ENCODE results near the gene TMEM203.

TMEM203 gene

DNA sequence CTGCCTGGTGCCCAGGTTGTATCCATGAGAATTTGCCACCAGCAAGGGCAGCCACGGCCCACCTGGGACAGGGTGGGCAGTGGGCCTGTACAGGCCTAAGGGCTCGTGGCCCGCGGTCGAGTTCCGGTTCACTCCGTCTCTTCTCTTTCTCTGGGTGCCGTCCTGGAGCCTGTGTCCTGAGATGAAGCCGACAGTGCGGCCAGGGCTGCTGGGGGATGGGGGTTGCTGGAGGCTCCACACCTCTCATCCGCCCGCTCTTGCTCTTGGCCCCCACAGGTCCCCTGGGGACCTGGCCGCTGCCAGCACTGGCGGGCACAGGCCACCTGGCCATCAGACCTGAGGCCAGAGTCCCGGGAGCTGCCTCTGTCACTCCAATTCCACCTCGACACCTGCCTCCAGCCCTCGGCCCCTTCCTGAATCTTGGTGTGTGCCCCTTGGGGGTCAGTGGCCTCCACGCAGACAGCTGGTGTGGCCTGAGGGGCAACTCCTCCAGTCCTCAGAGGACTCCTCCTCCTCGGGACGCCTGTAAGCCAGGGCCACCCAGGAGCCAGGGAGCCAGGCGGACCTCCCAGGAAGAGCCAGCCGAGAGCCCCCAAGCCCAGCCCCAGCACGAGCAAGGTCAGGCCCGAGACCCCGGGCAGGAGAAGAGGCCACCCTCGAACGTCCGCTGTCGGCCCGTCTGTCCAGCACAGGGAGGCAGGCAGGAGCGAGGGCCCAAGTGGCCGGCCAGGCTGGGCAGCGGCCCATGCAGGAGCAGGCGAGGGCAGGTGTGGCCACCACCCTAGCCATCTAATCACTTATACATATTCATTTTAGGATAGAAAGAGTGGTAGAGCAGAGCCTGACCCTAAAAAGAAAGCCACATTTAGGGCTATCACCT lies 40.8 kb downstream of the TMEM203 start:
- no peak for DNase-seq (ENCODE audit: low read depth)

DNA sequence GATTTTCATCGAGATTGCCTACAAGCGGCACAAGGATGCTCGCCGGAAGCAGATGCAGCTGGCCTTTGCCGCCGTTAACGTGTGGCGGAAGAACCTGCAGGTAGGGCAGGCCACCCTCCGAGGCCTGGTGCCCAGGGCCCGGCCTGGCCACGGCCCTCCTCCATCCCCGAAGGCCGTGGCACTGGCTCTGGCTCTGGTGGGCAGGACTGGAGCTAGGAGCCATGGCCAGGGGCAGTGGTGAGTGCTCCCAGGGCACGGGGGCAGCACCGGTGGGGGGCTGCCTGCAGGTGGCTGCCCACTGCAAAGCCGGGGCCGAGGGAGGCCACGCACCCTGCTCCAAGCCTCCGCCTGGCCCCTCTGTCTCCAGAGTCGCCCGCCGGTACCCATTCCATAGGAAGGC lies 41.6 kb downstream of the TMEM203 start:
- no peak for DNase-seq (ENCODE audit: low read depth)

DNA sequence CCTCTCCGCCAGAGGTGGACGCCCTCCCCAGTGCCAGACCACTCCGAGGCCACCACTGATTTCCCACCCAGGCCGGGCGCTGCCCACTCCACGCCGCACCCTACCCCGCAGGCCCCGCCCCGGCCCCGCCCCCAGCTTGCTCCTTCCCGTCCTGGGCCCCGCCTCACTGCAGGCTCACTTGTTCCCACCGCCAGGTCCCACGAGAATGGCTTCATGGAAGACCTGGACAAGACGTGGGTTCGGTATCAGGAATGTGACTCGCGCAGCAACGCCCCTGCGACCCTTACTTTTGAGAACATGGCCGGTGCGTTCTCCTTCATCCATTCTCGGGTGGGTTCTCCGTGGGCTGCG lies 42.1 kb downstream of the TMEM203 start:
- no peak for DNase-seq (ENCODE audit: low read depth)

DNA sequence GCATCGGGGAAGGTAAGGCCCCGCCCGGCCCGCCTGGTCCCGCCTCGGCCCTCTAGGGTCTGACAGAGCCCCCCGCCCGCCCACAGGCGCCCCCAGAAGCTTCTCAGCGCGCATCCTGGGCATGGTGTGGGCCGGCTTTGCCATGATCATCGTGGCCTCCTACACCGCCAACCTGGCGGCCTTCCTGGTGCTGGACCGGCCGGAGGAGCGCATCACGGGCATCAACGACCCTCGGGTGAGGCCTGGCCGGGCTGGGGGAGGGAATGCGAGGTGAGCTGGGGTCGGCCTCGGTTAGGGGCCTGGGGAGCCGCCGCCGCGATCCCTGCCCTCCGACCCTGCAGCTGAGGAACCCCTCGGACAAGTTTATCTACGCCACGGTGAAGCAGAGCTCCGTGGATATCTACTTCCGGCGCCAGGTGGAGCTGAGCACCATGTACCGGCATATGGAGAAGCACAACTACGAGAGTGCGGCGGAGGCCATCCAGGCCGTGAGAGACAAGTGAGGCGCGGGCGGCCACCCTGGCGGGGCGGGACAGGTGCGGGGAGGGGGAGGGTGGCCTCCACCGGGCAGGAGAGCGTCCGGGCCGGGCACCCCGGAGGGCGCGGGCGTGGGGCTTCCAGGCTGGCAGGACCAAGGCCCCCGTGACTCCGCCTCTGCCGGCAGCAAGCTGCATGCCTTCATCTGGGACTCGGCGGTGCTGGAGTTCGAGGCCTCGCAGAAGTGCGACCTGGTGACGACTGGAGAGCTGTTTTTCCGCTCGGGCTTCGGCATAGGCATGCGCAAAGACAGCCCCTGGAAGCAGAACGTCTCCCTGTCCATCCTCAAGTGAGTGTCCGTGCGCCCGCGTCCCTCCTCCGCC lies 42.7 kb downstream of the TMEM203 start:
- DNase-seq (ENCODE audit: low read depth), result no peak

DNA sequence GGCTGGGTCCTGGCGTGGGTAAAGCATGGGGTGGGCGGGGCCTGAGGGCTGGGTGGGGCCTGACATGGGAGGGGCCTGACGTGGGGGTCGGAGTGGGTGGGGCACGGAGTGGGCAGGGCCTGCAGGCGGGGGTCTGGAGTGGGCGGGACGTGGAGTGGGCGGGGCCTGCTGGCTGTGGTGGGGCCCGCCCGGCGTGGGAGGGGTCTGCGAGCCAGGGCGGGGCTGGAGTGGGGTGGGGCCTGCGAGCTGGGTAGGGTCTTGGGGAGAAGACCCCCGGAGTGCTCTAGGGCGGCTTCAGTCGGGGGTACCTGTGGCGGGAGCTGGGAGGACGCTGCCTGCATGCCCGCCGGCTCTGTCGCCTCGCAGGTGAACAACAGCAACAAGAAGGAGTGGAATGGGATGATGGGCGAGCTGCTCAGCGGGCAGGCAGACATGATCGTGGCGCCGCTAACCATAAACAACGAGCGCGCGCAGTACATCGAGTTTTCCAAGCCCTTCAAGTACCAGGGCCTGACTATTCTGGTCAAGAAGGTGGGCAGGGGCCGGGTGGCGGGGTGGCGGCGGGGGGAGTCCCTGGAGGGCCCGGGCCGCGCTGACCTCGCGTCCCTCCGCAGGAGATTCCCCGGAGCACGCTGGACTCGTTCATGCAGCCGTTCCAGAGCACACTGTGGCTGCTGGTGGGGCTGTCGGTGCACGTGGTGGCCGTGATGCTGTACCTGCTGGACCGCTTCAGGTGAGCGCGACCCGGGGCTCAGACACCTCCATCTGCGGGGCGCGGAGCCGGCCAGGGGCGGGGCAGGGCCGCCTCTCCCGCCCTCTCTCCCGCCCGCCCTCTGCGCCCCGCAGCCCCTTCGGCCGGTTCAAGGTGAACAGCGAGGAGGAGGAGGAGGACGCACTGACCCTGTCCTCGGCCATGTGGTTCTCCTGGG lies 43.6 kb downstream of the TMEM203 start:
- DNase-seq (ENCODE audit: low read depth), result no peak

DNA sequence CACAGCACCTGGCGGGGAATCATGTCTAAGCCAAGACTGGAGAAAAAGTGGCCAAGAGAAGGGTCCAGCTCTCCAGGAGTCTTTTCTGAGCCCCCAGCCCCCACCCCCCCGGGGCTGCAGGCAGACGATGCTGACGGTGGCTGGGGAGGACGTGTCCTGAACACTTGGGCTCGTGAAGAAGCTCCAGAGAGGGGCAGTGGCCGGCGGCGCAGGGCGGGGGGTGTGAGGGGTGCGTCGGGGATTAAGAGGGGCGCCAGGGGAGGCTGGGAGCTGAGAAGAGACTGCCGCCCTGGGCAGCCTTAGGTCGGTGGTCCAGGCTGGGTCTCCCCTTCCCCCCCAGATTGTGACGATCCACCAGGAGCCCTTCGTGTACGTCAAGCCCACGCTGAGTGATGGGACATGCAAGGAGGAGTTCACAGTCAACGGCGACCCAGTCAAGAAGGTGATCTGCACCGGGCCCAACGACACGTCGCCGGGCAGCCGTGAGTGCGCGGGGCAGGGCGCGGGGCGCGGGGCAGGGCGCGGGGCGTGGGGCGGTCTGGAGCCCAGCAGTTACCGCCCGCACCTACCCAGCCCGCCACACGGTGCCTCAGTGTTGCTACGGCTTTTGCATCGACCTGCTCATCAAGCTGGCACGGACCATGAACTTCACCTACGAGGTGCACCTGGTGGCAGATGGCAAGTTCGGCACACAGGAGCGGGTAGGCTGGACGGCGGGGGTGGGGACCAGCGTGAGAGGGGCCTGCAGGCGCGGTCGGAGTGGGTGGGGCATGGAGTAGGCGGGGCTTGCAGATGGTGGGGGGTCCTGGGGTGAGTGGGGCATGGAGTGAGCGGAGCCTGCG lies 44.5 kb downstream of the TMEM203 start:
- DNase-seq (ENCODE audit: low read depth), result no peak

DNA sequence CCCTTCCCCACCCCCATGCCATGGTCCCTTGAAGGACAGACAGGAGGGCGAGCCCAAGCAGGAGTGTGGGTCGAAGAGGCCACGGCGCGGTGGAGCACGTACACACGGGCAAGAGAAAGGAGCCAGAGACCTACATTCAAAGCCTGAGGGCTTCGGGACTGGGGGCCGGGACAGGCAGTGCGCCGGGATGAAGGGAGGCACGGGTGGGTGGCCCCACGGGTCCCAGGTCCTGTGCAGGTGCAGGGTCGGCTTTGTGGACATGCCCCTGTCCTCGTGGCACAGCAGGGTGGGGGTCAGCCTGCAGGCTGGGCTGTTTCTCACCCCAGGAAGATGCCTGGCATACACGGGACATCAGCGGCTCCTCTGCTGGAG lies 45.4 kb downstream of the TMEM203 start:
- DNase-seq (ENCODE audit: low read depth), result no peak

DNA sequence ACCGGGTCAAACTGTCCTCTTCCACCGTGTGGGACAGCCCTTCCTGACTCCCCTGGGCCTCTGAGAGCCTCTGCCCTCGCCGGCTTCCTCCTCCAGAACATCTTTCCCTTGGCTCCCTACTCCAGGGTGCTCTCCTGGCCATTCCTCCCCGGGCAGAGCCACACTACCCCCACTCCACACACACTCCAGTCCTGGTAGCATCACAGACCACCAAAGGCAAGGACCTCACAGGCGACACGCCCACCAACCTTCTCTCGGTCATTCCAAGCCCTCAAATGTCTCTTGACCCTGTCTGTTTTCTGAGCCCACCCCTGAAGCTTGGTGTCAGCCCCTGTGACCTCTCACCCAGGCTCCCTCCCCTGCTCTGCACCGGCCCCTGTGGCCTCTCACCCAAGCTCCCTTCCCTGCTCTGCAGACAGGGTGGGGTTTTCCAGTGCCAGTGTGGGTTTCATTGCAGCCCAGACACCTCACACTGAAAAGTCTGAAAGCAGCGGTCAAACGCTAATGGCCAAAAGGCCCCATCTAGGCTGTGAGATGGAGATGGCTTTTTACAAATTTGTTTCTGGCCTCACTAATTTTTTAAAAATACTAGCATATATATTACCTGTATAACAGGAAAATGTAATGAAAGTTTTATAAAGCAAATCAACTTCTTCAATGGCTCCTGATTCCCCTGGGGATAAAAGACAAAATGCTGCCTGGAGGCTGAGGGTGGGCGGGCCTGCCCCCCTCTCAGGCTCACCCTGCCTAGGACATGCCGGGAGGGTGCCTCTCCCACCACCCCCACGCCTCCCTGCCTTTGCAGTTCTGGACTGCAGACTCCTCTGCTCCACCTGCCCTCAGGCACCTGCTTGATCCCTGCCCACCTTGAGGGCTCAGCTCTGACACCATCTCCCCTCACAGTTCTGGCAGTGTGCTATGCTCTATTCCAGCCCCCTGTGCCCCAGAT lies 46.1 kb downstream of the TMEM203 start:
- DNase-seq (ENCODE audit: low read depth), result no peak

DNA sequence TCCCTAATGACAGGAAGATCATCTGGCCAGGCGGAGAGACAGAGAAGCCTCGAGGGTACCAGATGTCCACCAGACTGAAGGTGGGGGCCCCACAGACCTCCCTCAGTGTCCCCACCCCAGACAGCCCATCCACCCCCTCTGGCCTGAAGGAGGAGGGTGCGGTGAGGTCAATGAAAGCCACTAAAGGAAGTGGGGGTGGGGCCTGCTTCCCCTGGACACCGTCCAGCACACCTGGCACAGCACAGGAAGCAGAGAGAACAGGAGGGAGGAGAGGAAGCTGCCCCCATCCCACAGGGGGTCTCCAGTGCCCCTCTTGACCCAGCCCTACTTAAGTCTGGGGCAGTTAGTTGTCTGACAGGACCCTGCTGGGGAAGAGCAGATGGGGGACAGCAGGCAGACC lies 46.8 kb downstream of the TMEM203 start:
- DNase-seq (ENCODE audit: low read depth), result no peak

DNA sequence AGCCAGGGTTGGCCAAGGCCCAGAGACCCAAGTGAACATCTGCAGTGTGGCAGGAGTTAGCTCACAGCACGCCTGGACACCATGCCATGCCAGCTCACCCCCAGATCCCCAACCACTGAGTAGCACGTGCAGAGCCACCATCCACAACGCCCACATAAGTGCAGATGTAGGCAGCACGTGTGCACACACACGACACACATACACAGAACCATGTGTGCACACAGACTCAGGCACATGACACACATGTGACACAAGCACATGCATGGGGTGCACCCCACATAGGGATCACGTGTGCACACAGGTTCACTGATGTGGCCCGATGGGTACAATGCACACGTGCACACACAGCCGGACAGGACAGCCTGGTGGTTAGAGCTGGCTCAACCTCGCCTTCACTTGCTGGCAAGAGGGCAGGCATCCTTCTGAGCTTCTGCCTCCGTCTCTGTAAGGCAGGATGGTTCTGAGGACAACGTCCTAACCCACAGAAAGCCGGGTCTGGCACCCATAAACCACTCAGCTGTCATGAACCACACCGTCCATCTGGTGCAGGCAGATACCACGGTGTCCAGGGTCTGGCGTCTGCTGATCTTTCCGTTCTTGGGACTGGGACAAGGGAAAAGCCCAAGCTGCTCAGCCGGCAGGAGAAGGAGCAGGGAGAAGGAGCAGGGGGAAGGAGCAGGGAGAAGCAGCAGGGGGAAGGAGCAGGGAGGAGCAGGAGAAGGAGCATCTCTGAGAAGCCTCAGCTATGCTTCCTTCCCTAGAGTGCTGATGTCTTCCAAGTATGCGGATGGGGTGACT lies 47.6 kb downstream of the TMEM203 start:
- no peak for DNase-seq (ENCODE audit: low read depth)

DNA sequence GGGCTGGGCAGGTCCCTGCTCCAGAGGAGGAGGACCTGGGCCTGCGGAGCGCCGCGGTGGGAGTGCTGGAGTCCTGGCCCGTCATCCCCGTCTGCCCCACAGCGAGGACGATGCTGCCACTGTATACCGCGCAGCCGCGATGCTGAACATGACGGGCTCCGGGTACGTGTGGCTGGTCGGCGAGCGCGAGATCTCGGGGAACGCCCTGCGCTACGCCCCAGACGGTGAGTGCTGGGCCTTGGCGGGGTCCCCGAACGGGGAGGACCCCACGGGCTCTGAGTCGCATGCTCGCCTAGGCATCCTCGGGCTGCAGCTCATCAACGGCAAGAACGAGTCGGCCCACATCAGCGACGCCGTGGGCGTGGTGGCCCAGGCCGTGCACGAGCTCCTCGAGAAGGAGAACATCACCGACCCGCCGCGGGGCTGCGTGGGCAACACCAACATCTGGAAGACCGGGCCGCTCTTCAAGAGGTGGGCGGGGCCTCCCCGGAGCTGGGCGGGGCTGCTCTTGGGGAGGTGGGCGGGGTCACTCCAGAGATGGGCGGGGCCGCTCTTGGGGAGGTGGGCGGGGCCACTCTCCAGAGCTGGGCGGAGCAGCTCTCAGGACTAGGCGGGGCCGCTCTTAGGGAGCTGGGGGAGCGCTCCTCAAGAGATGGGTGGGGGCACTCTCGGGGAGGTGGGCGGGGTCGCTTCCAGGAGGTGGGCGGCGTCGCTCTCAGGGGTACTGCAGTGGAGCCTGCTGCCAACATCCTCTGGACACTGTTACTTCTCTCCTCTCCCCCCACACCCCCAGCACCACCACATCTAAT lies 48.7 kb downstream of the TMEM203 start:
- no peak for DNase-seq (ENCODE audit: low read depth)

Data from GM04503 (cell line).